Parathyroid adenoma (tissue), 2 donors: ENCODE data around the gene IL4R.

Source experiments
- H2AFZ ChIP-seq: fragments of 300-600 bp; sonication (generic); one replicate; pipeline ENCODE4 v1.7.0; 2017; ENCODE audit warnings: antibody characterized with exemption, mild to moderate bottlenecking
- H3K27ac ChIP-seq: fragments of 300-600 bp; sonication (generic); one replicate; pipeline ENCODE4 v1.7.0; 2017
- H3K27me3 ChIP-seq: fragments of 300-600 bp; sonication (generic); one replicate; pipeline ENCODE4 v1.7.0; 2017; ENCODE audit warnings: low read length; ENCODE audit not compliant: control insufficient read depth, insufficient read depth
- H3K36me3 ChIP-seq: fragments of 300-600 bp; sonication (generic); one replicate; pipeline ENCODE4 v1.7.0; 2017; ENCODE audit warnings: low read length; ENCODE audit not compliant: control insufficient read depth, insufficient read depth
- H3K4me1 ChIP-seq: fragments of 300-600 bp; sonication (generic); one replicate; pipeline ENCODE4 v1.7.0; 2017; ENCODE audit warnings: control low read depth
- H3K4me2 ChIP-seq: fragments of 300-600 bp; sonication (generic); one replicate; pipeline ENCODE4 v1.7.0; 2017; ENCODE audit warnings: low read length
- H3K4me3 ChIP-seq: fragments of 300-600 bp; sonication (generic); one replicate; pipeline ENCODE4 v1.7.0; 2017; ENCODE audit warnings: low read depth, low read length
- H3K79me2 ChIP-seq: fragments of 300-600 bp; sonication (generic); one replicate; pipeline ENCODE4 v1.7.0; 2017; ENCODE audit warnings: control low read depth
- H3K9ac ChIP-seq: fragments of 300-600 bp; sonication (generic); one replicate; pipeline ENCODE4 v1.7.0; 2017; ENCODE audit warnings: mild to moderate bottlenecking
- H3K9me3 ChIP-seq: fragments of 300-600 bp; sonication (generic); one replicate; pipeline ENCODE4 v1.7.0; 2017; ENCODE audit warnings: low read length; ENCODE audit not compliant: control insufficient read depth
- CTCF ChIP-seq: fragments of 300-600 bp; sonication (generic); IDR thresholded peaks from one replicate; pipeline ENCODE4 v1.7.0; 2017; ENCODE audit warnings: antibody characterized with exemption, mild to moderate bottlenecking
- donor health status: primary hyperparathyroidism.

Gene IL4R

GRCh38 chr16:27308792-27309191, 5.0 kb upstream of the IL4R start:
- no peak for TF ChIP-seq CTCF
- H2AFZ ChIP-seq, result no peak overlapping the region
- H3K27ac ChIP-seq, result no peak overlapping the region
- no peaks in the 10 kb centered on the region for H3K9me3 ChIP-seq
- no peaks in the 10 kb centered on the region for H3K79me2 ChIP-seq
- no peak overlapping the region for H3K4me2 ChIP-seq
- no peak overlapping the region for H3K4me3 ChIP-seq
- no peak overlapping the region for H3K9ac ChIP-seq
- no peaks in the 10 kb centered on the region for H3K36me3 ChIP-seq
- no peaks in the 10 kb centered on the region for H3K27me3 ChIP-seq
- peaks cover 4% of the 10 kb centered on the region for H3K4me1 ChIP-seq

GRCh38 chr16:27310576-27311447, 3.0 kb upstream of the IL4R start:
- no peaks in the 10 kb centered on the region for H3K79me2 ChIP-seq
- H3K9me3 ChIP-seq, result no peaks in the 10 kb centered on the region
- no peak overlapping the region for H2AFZ ChIP-seq
- no peaks in the 10 kb centered on the region for H3K36me3 ChIP-seq
- no peak overlapping the region for H3K4me2 ChIP-seq
- H3K27ac ChIP-seq, result no peak overlapping the region
- H3K9ac ChIP-seq, result no peak overlapping the region
- H3K27me3 ChIP-seq, result no peaks in the 10 kb centered on the region
- peaks cover 8% of the 10 kb centered on the region for H3K4me1 ChIP-seq
- no peak overlapping the region for H3K4me3 ChIP-seq
- TF ChIP-seq CTCF, result no peak

DNA sequence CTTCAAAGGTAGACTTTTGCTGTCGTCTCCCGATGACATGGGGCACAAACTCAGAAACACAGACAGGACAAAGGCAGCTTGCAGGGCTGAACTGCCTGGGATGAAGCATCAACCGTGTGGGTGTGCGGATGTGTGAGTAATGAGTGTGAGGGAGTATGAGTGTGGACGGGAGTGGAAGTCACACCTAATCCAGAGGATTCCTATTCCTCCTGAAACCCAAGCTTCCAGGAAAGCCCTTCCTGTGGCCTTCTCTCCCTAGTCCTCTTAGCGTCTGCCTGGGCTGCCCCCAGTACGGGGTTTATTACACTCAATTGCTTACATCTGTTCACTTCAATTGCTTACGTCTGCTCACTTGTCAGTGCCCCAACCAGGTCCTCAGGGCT, 2.3 kb upstream of the IL4R start:
- no peak overlapping the region for H3K4me2 ChIP-seq
- H3K27me3 ChIP-seq, result no peaks in the 10 kb centered on the region

GRCh38 chr16:27311897-27312303, 1.9 kb upstream of the IL4R start:
- no peak overlapping the region for H3K9ac ChIP-seq
- no peaks in the 10 kb centered on the region for H3K79me2 ChIP-seq
- H3K4me3 ChIP-seq, result no peak overlapping the region
- no peak for TF ChIP-seq CTCF
- no peak overlapping the region for H3K4me2 ChIP-seq
- no peaks in the 10 kb centered on the region for H3K9me3 ChIP-seq
- no peaks in the 10 kb centered on the region for H3K36me3 ChIP-seq
- no peak overlapping the region for H2AFZ ChIP-seq
- peaks cover 11% of the 10 kb centered on the region for H3K4me1 ChIP-seq
- H3K27me3 ChIP-seq, result no peaks in the 10 kb centered on the region
- H3K27ac ChIP-seq, result no peak overlapping the region

More for the DNA sequence above, 2.3 kb upstream of the IL4R start:
- Histone ChIP-seq H3K79me2 (no peaks in the 10 kb centered on the region), H3K4me1 (peaks cover 10% of the 10 kb centered on the region), H2AFZ (no peak overlapping the region), H3K9ac (no peak overlapping the region), H3K9me3 (no peaks in the 10 kb centered on the region), H3K36me3 (no peaks in the 10 kb centered on the region), H3K27ac (no peak overlapping the region), H3K4me3 (no peak overlapping the region)
- TF ChIP-seq CTCF, result no peak
